GM21528 (cell line): Measurements from ENCODE around the gene GBGT1.
A peak's percentile ranks its signal among the peaks of the same experiment; 100 is the strongest.

Experiments used
- ATAC-seq: cut with Tn5 transposase; IDR thresholded peaks from one replicate; pipeline ENCODE4 v1.9.1; 2021; ENCODE audit warnings: mild to moderate bottlenecking, moderate library complexity; ENCODE audit not compliant: unreplicated experiment, low FRiP score

Gene GBGT1

GRCh38 chr9:133117271-133118178, 46.2 kb downstream of the GBGT1 start:
- ATAC-seq = no peak

- no peak for ATAC-seq
Observed at GRCh38 chr9:133116346-133117231, 47.1 kb downstream of the GBGT1 start.

- peak; percentile 66 for ATAC-seq
Observed at GRCh38 chr9:133115604-133116345, 47.9 kb downstream of the GBGT1 start.

- no peak for ATAC-seq
Observed at GRCh38 chr9:133114886-133115603, 48.7 kb downstream of the GBGT1 start.

- no peak for ATAC-seq
Observed at GRCh38 chr9:133113949-133114885, 49.5 kb downstream of the GBGT1 start.

- ATAC-seq = no peak
Observed at GRCh38 chr9:133113163-133113948, 50.4 kb downstream of the GBGT1 start.

GRCh38 chr9:133112663-133113026, 51.1 kb downstream of the GBGT1 start:
- no peak for ATAC-seq

- no peak for ATAC-seq
Observed at GRCh38 chr9:133111808-133112662, 51.7 kb downstream of the GBGT1 start.

GRCh38 chr9:133109931-133110650, 53.6 kb downstream of the GBGT1 start:
- ATAC-seq = no peak

- no peak for ATAC-seq
Observed at GRCh38 chr9:133108794-133109641, 54.7 kb downstream of the GBGT1 start.

GRCh38 chr9:133107961-133108793, 55.5 kb downstream of the GBGT1 start:
- ATAC-seq = no peak

- ATAC-seq = no peak
Observed at GRCh38 chr9:133107245-133107722, 56.4 kb downstream of the GBGT1 start.

GRCh38 chr9:133106511-133107244, 57.0 kb downstream of the GBGT1 start:
- ATAC-seq = no peak

- no peak for ATAC-seq
Observed at GRCh38 chr9:133105461-133105770, 58.3 kb downstream of the GBGT1 start.
